NB4 (cell line): Measurements from ENCODE around the gene PLCH1.

Experiments
- DNase-seq: peaks from one replicate; pipeline ENCODE4 v3.0.0; 2010; ENCODE audit warnings: low read depth
- H3K4me3 ChIP-seq: one replicate; pipeline ENCODE4 v1.5.1; 2011; ENCODE audit warnings: mild to moderate bottlenecking, low read depth, low read length, moderate library complexity
- CTCF ChIP-seq: IDR thresholded peaks from one replicate; pipeline ENCODE4 v1.5.1; 2012; ENCODE audit warnings: low read depth, low read length
- MAX ChIP-seq: IDR thresholded peaks from 2 replicates; pipeline ENCODE4 v1.6.1; 2011; ENCODE audit warnings: low read depth, low read length
- MYC ChIP-seq: IDR thresholded peaks from 2 replicates; pipeline ENCODE4 v1.6.1; 2011; ENCODE audit warnings: low read depth, low read length
- POLR2A ChIP-seq: IDR thresholded peaks from 2 replicates; pipeline ENCODE4 v1.6.1; 2011; ENCODE audit warnings: mild to moderate bottlenecking; ENCODE audit not compliant: insufficient read length; ENCODE audit errors: extremely low read depth

Gene PLCH1

GRCh38 chr3:155742349-155742965, 2.4 kb downstream of the PLCH1 start:
- no peak for TF ChIP-seq MAX
- no peak for TF ChIP-seq CTCF
- no peak for TF ChIP-seq POLR2A
- no peak for TF ChIP-seq MYC
- no peak overlapping the region for H3K4me3 ChIP-seq
- DNase-seq = no peak

GRCh38 chr3:155741603-155742002, 3.3 kb downstream of the PLCH1 start:
- TF ChIP-seq MYC (no peak), POLR2A (no peak), CTCF (no peak), MAX (no peak)
- DNase-seq = no peak
- no peak overlapping the region for H3K4me3 ChIP-seq

DNA sequence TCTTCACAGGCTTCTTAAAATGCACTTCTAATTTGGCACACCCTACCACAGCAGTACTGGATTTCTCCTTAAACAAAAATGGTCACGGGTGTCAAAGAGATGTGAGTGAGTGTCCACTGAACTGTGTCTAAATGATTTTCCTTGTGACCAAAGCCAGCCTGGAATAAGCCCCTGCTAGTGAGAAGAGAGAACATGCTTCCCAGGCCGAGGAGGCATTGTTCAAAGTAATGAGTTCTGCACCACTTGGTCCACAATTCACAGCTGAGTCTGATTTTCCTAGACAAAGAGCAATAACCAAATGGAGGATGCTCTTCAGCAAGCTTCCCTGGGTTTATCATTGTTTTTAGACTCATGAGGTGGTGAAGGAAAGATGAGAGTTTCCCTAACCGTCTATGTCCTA, 3.8 kb downstream of the PLCH1 start:
- no peak for DNase-seq
- no peak overlapping the region for H3K4me3 ChIP-seq
- no peak for TF ChIP-seq CTCF
- TF ChIP-seq POLR2A = no peak
- no peak for TF ChIP-seq MAX

GRCh38 chr3:155739154-155739553, 5.7 kb downstream of the PLCH1 start:
- TF ChIP-seq MAX (no peak), POLR2A (no peak), CTCF (no peak), MYC (no peak)
- DNase-seq = peak; percentile 25
- no peak overlapping the region for H3K4me3 ChIP-seq

DNA sequence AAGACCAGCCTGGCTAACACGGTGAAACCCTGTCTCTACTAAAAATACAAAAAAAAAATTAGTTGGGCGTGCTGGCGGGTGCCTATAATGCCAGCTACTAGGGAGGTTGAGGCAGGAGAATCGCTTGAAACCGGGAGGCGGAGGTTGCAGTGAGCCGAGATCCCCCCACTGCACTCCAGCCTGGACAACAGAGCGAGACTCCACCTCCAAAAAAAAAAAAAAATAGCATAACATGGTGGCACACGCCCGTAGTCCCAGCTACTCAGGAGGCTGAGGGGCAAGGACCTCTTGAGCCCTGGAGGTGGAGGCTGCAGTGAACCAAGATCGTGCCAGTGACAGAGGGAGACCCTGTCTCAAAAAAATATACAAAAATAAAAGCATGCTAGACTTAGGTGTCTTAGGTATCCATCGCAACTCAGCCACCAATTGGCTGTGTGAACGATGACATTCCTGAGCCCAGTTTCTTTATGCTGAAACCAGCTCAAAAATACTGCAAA, 6.2 kb downstream of the PLCH1 start:
- no peak for TF ChIP-seq MYC
- no peak for TF ChIP-seq MAX
- TF ChIP-seq POLR2A = no peak
- TF ChIP-seq CTCF = no peak
- DNase-seq = no peak
- no peak overlapping the region for H3K4me3 ChIP-seq
